Activated naive CD8-positive, alpha-beta T cell treated with anti-CD3 and anti-CD28 coated beads, Interleukin-2, amount 10 ng/mL, durations not matched to agents 7 days and 5 days (primary cell): ENCODE measurements around the gene TAF11L12. TPM values are rescaled to one million over a fixed set of nuclear protein-coding genes. Genes with fewer than 3 reads are reported as not detected.
"Not testable (repeated sequence)": the region's sequence is repeated elsewhere in the genome, so short reads cannot be mapped to it uniquely, and the experiment has no call there.

Experiments
- ATAC-seq: fragments of 150-1000 bp; cut with Tn5 transposase; one replicate; pipeline ENCODE4 v1.10.0; 2021; ENCODE audit warnings: low read depth, moderate library complexity
- POLR2A ChIA-PET: fragments of 350-600 bp; sonication (Branson Sonifier 250); formaldehyde crosslinking; loops from one replicate; lab custom pipeline; 2021; ENCODE audit warnings: antibody characterized with exemption; lab: Charles Lee
- DNase-seq: peaks from one replicate; pipeline ENCODE4 v3.0.0; 2021
- H3K27ac Mint-ChIP-seq: one replicate; pipeline ENCODE4 v1.8.0; 2022; ENCODE audit warnings: mild to moderate bottlenecking, mixed read lengths
- H3K27me3 Mint-ChIP-seq: one replicate; pipeline ENCODE4 v1.8.0; 2022; ENCODE audit warnings: mild to moderate bottlenecking, moderate library complexity, mixed read lengths
- H3K36me3 Mint-ChIP-seq: one replicate; pipeline ENCODE4 v1.8.0; 2021; ENCODE audit warnings: mild to moderate bottlenecking, mixed read lengths
- H3K4me1 Mint-ChIP-seq: one replicate; pipeline ENCODE4 v1.8.0; 2021; ENCODE audit warnings: mixed read lengths
- H3K4me3 Mint-ChIP-seq: one replicate; pipeline ENCODE4 v1.8.0; 2022; ENCODE audit warnings: mild to moderate bottlenecking, moderate library complexity, mixed read lengths
- H3K9me3 Mint-ChIP-seq: one replicate; pipeline ENCODE4 v1.8.0; 2021; ENCODE audit warnings: mixed read lengths
- total RNA-seq, 2 experiments: library from RNA; stranded (reverse); gene quantifications; one replicate each; pipeline ENCODE4 v1.2.3, GENCODE V29; 2021

TAF11L12 gene
- total RNA-seq, 2 experiments from 2014 or later = not detected

- ATAC-seq, POLR2A ChIA-PET, H3K4me3 Mint-ChIP-seq, H3K36me3 Mint-ChIP-seq, DNase-seq, H3K9me3 Mint-ChIP-seq, H3K27me3 Mint-ChIP-seq, H3K4me1 Mint-ChIP-seq, H3K27ac Mint-ChIP-seq: not testable (repeated sequence)
Measured at GRCh38 chr5:17649232-17649631, 39.0 kb downstream of the TAF11L12 start.

DNA sequence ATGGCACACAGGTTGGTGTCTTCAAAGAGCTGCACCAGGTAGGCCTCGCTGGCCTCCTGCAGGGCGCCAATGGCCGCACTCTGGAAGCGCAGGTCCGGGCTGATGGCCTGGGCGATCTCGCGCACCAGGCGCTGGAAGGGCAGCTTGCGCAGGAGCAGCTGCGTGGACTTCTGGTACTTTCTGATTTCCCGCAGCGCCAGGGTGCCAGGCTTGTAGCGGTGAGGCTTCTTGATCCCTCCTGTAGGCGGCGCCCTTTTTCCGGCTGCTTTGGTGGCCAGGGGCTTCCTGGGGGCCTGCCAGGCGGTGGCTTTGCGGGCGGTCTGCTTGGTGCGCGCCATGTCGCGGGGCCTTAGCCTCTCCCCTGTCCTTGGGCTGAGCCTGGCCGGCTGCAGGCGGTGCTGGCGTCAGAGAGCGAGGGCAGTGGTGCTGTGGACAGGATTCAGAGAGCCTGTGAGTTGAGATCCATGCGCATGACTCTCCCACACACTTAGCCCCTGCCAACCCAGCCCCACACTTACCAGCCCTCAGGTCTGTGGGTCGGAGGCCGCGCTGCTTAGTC, 45.1 kb downstream of the TAF11L12 start:
- H3K4me1 Mint-ChIP-seq, H3K27ac Mint-ChIP-seq, H3K27me3 Mint-ChIP-seq, ATAC-seq, POLR2A ChIA-PET, H3K9me3 Mint-ChIP-seq, H3K36me3 Mint-ChIP-seq, DNase-seq, H3K4me3 Mint-ChIP-seq: not testable (repeated sequence)

- POLR2A ChIA-PET = no interaction called here
- no peaks in the 10 kb centered on the region for H3K36me3 Mint-ChIP-seq
- ATAC-seq = no peak
- H3K27me3 Mint-ChIP-seq = no peaks in the 10 kb centered on the region
- H3K27ac Mint-ChIP-seq = no peak overlapping the region
- no peaks in the 10 kb centered on the region for H3K4me1 Mint-ChIP-seq
- no peak for DNase-seq
- no peak overlapping the region for H3K4me3 Mint-ChIP-seq
- peaks cover 11% of the 10 kb centered on the region for H3K9me3 Mint-ChIP-seq
Measured at GRCh38 chr5:17655921-17656320, 45.7 kb downstream of the TAF11L12 start.

Other genes with a start within 250 kb of the TAF11L12 start
- gene TAF11L2, start 112.2 kb upstream of the TAF11L12 start, total RNA-seq = not detected
- gene TAF11L3, start 92.0 kb upstream of the TAF11L12 start, total RNA-seq = not detected
- not detected for gene TAF11L4, start 88.6 kb upstream of the TAF11L12 start, total RNA-seq
- not detected for gene TAF11L5, start 85.2 kb upstream of the TAF11L12 start, total RNA-seq
- not detected for gene TAF11L6, start 81.7 kb upstream of the TAF11L12 start, total RNA-seq
- not detected for gene TAF11L7, start 24.6 kb upstream of the TAF11L12 start, total RNA-seq
- not detected for gene TAF11L8, start 19.4 kb upstream of the TAF11L12 start, total RNA-seq
- gene TAF11L9, start 16.0 kb upstream of the TAF11L12 start, total RNA-seq = not detected
- gene TAF11L10, start 12.6 kb upstream of the TAF11L12 start, total RNA-seq = not detected
- gene TAF11L11, start 6.2 kb upstream of the TAF11L12 start, total RNA-seq = not detected
- not detected for gene TAF11L13, start 21.7 kb downstream of the TAF11L12 start, total RNA-seq
- gene TAF11L14, start 24.1 kb downstream of the TAF11L12 start, total RNA-seq = not detected